Measurements from ENCODE around the gene ALPK3. TPM values are rescaled to one million over a fixed set of nuclear protein-coding genes. Genes with fewer than 3 reads are reported as not detected.

ALPK3 gene
- total RNA-seq, 1 experiment from 2014 or later, result 16.5 TPM

DNA sequence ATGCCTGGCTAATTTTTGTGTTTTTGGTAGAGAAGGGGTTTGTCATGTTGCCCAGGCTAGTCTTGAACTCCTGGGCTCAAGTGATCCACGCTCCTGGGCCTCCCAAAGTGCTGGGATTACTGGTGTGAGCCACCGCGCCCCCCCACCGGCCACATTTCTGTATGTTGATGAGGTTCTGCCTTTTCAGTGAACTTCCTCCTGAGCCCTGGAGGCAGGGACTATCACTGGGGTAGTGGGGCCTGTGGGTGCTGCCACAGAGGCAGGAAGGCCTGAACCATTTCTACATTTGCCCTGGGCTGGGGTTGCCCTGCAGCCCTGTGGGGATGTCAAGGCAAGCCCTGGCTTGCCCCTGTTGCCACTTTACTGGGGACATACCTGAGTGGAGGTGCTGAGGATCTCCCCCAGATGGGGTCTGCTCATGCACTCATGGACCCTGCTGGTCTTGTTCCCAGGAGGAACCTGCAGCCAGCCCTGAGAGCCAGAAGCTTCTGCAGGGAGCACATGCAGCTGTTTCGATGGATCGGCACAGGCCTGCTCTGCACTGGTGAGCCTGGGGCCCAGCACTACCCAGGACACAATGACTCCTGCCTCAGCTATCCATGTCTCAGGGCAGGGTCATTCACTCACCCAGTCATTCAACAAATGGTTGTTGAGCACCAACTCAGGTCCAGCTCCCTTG, 73.0 kb downstream of the ALPK3 start (continued):
- TF ChIP-seq ZNF317 (CRISPR knock-in tag; IDR thresholded peaks at IDR 0.05; ENCODE audit: borderline replicate concordance, low read depth) (no peak), NR2C2 (CRISPR knock-in tag; IDR thresholded peaks at IDR 0.05) (no peak), OVOL2 (CRISPR knock-in tag; IDR thresholded peaks at IDR 0.05; ENCODE audit: borderline replicate concordance) (no peak), NR1H2 (CRISPR knock-in tag; IDR thresholded peaks at IDR 0.05) (no peak), ZNF232 (CRISPR knock-in tag; IDR thresholded peaks at IDR 0.05) (no peak), GRHL2 (CRISPR knock-in tag; IDR thresholded peaks at IDR 0.05; ENCODE audit: insufficient replicate concordance, severe bottlenecking) (no peak)
- TF ChIP-seq, protein P1, sequence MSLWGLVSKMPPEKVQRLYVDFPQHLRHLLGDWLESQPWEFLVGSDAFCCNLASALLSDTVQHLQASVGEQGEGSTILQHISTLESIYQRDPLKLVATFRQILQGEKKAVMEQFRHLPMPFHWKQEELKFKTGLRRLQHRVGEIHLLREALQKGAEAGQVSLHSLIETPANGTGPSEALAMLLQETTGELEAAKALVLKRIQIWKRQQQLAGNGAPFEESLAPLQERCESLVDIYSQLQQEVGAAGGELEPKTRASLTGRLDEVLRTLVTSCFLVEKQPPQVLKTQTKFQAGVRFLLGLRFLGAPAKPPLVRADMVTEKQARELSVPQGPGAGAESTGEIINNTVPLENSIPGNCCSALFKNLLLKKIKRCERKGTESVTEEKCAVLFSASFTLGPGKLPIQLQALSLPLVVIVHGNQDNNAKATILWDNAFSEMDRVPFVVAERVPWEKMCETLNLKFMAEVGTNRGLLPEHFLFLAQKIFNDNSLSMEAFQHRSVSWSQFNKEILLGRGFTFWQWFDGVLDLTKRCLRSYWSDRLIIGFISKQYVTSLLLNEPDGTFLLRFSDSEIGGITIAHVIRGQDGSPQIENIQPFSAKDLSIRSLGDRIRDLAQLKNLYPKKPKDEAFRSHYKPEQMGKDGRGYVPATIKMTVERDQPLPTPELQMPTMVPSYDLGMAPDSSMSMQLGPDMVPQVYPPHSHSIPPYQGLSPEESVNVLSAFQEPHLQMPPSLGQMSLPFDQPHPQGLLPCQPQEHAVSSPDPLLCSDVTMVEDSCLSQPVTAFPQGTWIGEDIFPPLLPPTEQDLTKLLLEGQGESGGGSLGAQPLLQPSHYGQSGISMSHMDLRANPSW (CRISPR knock-in tag; conservative IDR thresholded peaks at IDR 0.05; ENCODE audit: low read depth), result no peak
- TF ChIP-seq, protein P2, sequence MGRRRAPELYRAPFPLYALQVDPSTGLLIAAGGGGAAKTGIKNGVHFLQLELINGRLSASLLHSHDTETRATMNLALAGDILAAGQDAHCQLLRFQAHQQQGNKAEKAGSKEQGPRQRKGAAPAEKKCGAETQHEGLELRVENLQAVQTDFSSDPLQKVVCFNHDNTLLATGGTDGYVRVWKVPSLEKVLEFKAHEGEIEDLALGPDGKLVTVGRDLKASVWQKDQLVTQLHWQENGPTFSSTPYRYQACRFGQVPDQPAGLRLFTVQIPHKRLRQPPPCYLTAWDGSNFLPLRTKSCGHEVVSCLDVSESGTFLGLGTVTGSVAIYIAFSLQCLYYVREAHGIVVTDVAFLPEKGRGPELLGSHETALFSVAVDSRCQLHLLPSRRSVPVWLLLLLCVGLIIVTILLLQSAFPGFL (CRISPR knock-in tag; IDR thresholded peaks at IDR 0.05; ENCODE audit: borderline replicate concordance), result no peak

DNA sequence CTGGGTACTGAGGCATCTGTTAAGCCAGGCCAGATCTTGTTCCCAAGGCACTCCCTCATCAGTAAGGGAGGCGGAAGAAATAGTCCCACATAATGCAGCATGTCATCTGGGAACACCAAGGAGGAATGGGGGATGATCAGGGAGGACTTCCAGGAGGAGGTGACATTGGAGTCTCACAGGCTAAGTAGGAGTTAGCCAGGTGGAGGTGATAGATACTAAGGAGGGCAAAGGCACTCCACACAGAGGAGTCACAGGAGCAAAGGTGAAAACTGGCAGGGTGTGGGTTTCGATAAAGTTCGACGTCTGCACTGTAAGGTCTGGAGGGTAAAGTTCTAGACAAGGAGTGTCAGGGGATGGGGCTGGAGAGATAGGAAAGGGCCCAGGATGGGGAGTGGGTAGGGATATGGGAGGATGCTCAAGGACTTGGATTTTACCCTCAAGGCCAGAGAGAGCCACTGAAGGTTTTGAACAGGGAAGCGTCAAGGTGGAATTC, 73.6 kb downstream of the ALPK3 start:
- ChIA-PET CTCF (interaction anchor here (1.6 to 4.9 kb wide), 2 partner anchors 13 to 37 kb away, joined by 4 to 27 read pairs; no protein-coding TSS in a partner anchor), POLR2A (no interaction called here)
- Mint-ChIP-seq H3K4me3 (no peak overlapping the region), H3K27ac (no peak overlapping the region), H3K27me3 (ENCODE audit: low read depth) (no peaks in the 10 kb centered on the region; the same call in 1 of the 2 replicates), H3K4me1 (peaks cover 4% of the 10 kb centered on the region), H3K9me3 (no peaks in the 10 kb centered on the region), H3K36me3 (no peaks in the 10 kb centered on the region)
- ATAC-seq, result no peak
- no peak for DNase-seq (ENCODE audit: low spot score)
- TF ChIP-seq SMAD3 (CRISPR knock-in tag; IDR thresholded peaks at IDR 0.05; ENCODE audit: borderline replicate concordance) (no peak), ZNF232 (CRISPR knock-in tag; IDR thresholded peaks at IDR 0.05) (no peak), GABPB1 (CRISPR knock-in tag; IDR thresholded peaks at IDR 0.05) (no peak), ZNF121 (CRISPR knock-in tag; IDR thresholded peaks at IDR 0.05) (no peak), RORB (CRISPR knock-in tag; IDR thresholded peaks at IDR 0.05) (no peak), ESRRA (CRISPR knock-in tag; IDR thresholded peaks at IDR 0.05; ENCODE audit: borderline replicate concordance) (no peak), SMAD4 (CRISPR knock-in tag; IDR thresholded peaks at IDR 0.05) (no peak), ZNF423 (CRISPR knock-in tag; IDR thresholded peaks at IDR 0.05) (no peak)
- TF ChIP-seq, protein P3, sequence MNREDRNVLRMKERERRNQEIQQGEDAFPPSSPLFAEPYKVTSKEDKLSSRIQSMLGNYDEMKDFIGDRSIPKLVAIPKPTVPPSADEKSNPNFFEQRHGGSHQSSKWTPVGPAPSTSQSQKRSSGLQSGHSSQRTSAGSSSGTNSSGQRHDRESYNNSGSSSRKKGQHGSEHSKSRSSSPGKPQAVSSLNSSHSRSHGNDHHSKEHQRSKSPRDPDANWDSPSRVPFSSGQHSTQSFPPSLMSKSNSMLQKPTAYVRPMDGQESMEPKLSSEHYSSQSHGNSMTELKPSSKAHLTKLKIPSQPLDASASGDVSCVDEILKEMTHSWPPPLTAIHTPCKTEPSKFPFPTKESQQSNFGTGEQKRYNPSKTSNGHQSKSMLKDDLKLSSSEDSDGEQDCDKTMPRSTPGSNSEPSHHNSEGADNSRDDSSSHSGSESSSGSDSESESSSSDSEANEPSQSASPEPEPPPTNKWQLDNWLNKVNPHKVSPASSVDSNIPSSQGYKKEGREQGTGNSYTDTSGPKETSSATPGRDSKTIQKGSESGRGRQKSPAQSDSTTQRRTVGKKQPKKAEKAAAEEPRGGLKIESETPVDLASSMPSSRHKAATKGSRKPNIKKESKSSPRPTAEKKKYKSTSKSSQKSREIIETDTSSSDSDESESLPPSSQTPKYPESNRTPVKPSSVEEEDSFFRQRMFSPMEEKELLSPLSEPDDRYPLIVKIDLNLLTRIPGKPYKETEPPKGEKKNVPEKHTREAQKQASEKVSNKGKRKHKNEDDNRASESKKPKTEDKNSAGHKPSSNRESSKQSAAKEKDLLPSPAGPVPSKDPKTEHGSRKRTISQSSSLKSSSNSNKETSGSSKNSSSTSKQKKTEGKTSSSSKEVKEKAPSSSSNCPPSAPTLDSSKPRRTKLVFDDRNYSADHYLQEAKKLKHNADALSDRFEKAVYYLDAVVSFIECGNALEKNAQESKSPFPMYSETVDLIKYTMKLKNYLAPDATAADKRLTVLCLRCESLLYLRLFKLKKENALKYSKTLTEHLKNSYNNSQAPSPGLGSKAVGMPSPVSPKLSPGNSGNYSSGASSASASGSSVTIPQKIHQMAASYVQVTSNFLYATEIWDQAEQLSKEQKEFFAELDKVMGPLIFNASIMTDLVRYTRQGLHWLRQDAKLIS (CRISPR knock-in tag; IDR thresholded peaks at IDR 0.05; ENCODE audit: borderline replicate concordance), result no peak
- TF ChIP-seq, protein P4, sequence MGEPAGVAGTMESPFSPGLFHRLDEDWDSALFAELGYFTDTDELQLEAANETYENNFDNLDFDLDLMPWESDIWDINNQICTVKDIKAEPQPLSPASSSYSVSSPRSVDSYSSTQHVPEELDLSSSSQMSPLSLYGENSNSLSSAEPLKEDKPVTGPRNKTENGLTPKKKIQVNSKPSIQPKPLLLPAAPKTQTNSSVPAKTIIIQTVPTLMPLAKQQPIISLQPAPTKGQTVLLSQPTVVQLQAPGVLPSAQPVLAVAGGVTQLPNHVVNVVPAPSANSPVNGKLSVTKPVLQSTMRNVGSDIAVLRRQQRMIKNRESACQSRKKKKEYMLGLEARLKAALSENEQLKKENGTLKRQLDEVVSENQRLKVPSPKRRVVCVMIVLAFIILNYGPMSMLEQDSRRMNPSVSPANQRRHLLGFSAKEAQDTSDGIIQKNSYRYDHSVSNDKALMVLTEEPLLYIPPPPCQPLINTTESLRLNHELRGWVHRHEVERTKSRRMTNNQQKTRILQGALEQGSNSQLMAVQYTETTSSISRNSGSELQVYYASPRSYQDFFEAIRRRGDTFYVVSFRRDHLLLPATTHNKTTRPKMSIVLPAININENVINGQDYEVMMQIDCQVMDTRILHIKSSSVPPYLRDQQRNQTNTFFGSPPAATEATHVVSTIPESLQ (CRISPR knock-in tag; IDR thresholded peaks at IDR 0.05), result no peak
- TF ChIP-seq, protein P5, sequence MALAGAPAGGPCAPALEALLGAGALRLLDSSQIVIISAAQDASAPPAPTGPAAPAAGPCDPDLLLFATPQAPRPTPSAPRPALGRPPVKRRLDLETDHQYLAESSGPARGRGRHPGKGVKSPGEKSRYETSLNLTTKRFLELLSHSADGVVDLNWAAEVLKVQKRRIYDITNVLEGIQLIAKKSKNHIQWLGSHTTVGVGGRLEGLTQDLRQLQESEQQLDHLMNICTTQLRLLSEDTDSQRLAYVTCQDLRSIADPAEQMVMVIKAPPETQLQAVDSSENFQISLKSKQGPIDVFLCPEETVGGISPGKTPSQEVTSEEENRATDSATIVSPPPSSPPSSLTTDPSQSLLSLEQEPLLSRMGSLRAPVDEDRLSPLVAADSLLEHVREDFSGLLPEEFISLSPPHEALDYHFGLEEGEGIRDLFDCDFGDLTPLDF (CRISPR knock-in tag; IDR thresholded peaks at IDR 0.05), result no peak
- TF ChIP-seq, protein P6, sequence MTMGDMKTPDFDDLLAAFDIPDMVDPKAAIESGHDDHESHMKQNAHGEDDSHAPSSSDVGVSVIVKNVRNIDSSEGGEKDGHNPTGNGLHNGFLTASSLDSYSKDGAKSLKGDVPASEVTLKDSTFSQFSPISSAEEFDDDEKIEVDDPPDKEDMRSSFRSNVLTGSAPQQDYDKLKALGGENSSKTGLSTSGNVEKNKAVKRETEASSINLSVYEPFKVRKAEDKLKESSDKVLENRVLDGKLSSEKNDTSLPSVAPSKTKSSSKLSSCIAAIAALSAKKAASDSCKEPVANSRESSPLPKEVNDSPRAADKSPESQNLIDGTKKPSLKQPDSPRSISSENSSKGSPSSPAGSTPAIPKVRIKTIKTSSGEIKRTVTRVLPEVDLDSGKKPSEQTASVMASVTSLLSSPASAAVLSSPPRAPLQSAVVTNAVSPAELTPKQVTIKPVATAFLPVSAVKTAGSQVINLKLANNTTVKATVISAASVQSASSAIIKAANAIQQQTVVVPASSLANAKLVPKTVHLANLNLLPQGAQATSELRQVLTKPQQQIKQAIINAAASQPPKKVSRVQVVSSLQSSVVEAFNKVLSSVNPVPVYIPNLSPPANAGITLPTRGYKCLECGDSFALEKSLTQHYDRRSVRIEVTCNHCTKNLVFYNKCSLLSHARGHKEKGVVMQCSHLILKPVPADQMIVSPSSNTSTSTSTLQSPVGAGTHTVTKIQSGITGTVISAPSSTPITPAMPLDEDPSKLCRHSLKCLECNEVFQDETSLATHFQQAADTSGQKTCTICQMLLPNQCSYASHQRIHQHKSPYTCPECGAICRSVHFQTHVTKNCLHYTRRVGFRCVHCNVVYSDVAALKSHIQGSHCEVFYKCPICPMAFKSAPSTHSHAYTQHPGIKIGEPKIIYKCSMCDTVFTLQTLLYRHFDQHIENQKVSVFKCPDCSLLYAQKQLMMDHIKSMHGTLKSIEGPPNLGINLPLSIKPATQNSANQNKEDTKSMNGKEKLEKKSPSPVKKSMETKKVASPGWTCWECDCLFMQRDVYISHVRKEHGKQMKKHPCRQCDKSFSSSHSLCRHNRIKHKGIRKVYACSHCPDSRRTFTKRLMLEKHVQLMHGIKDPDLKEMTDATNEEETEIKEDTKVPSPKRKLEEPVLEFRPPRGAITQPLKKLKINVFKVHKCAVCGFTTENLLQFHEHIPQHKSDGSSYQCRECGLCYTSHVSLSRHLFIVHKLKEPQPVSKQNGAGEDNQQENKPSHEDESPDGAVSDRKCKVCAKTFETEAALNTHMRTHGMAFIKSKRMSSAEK (CRISPR knock-in tag; IDR thresholded peaks at IDR 0.05; ENCODE audit: borderline replicate concordance), result no peak
